Prostate gland (tissue), 2 donors: ENCODE measurements around the gene NUMB.
A peak's percentile ranks its signal among the peaks of the same experiment; 100 is the strongest.

Experiments
- CTCF ChIP-seq, 4 experiments: fragments of 200-600 bp in 2 of 4; fragments of 450-650 bp in 2 of 4; sonication (generic) in 2 of 4; IDR thresholded peaks; 1 replicate in 3 of 4; 2 replicates in 1 of 4; pipeline ENCODE4 v1.5.1; 2016 to 2019; ENCODE audit warnings: antibody characterized with exemption in 4 of 4, mild to moderate bottlenecking in 2 of 4, moderate library complexity in 2 of 4
- POLR2A ChIP-seq: fragments of 450-650 bp; IDR thresholded peaks from one replicate; pipeline ENCODE4 v1.6.1; 2016; ENCODE audit warnings: antibody characterized with exemption, mild to moderate bottlenecking
- POLR2AphosphoS5 ChIP-seq: sonication (generic); formaldehyde crosslinking; IDR thresholded peaks from one replicate; pipeline ENCODE4 v1.6.1; 2017; ENCODE audit warnings: antibody characterized with exemption

DNA sequence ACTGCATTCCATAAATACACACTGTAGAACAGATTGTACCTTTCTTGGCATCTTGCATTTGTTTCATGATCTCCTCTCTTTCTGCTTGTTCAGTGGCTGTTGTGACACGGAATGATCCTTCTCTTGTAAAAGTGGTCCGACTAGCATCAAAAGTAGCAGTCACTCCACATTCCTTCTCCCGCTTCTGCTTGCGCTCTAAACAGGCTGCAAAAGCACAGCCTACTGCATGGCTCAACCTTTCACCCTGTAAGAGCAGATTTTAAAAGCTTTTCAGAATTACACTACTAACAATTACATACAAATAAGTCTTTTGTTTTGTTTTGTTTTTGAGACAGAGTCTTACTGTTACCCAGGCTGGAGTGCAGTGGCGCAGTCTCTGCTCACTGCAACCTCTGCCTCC is 171.3 kb downstream of the NUMB start:
- TF ChIP-seq CTCF (IDR thresholded peaks at IDR 0.05) (no peak), POLR2A (no peak), POLR2AphosphoS5 (peak; percentile 45)
